Psoas muscle (tissue), 8 donors: ENCODE data around the gene CDK5RAP1. TPM values are rescaled to one million over a fixed set of nuclear protein-coding genes. Genes with fewer than 3 reads are reported as not detected.
"Not testable (repeated sequence)": the region's sequence is repeated elsewhere in the genome, so short reads cannot be mapped to it uniquely, and the experiment has no call there.

ENCODE experiments used
- ATAC-seq, 4 donors: fragments of 200-7000 bp; cut with Tn5 transposase; one replicate each; pipeline ENCODE4 v1.9.1; 2020; ENCODE audit warnings: moderate library complexity in 3 of 4, mild to moderate bottlenecking in 2 of 4
- DNase-seq, 2 donors: peaks; one replicate each; pipeline ENCODE4 v3.0.0-alpha.2; 2020
- H3K27ac ChIP-seq: fragments of 200-600 bp; one replicate; pipeline ENCODE4 v1.8.0; 2022
- H3K27me3 ChIP-seq, 3 donors: fragments of 200-600 bp in 1 of 3; one replicate each; pipeline versions ENCODE4 v1.6.1 to v1.8.0; 2013 to 2022; ENCODE audit warnings: low read length in 2 of 3, mild to moderate bottlenecking in 2 of 3, moderate library complexity in 1 of 3; ENCODE audit not compliant: insufficient read depth in 3 of 3
- H3K36me3 ChIP-seq, 2 donors: fragments of 200-600 bp in 1 of 2; one replicate each; pipeline versions ENCODE4 v1.6.1 to v1.8.0; 2013 to 2022; ENCODE audit warnings: low read depth in 1 of 2, mild to moderate bottlenecking in 1 of 2, moderate library complexity in 1 of 2; ENCODE audit not compliant: insufficient read depth in 1 of 2
- H3K4me1 ChIP-seq: fragments of 200-600 bp; one replicate; pipeline ENCODE4 v1.8.0; 2022
- H3K4me3 ChIP-seq: fragments of 200-600 bp; one replicate; pipeline ENCODE4 v1.8.0; 2022; ENCODE audit warnings: mild to moderate bottlenecking
- H3K9me3 ChIP-seq: fragments of 200-600 bp; one replicate; pipeline ENCODE4 v1.8.0; 2022
- WGBS, 3 donors: extraction: QIAGEN DNeasy Blood & Tissue Kit; methylation state at CpG; one replicate each; pipeline versions ENCODE4 v1.1.6 to v1.1.7; 2013; 5-methylcytosine and 5-hydroxymethylcytosine counted together
- intact Hi-C, 2 donors: fragments of 100-400 bp; cut with DNase I; formaldehyde crosslinking; loops; one replicate each; pipeline versions ENCODE4 v1.11.0 to v1.14.2; 2022
- polyA plus RNA-seq, 3 donors: library from polyadenylated mRNA; stranded (reverse); fragments of 200-250 nt; gene quantifications; one replicate each; pipeline ENCODE4 v1.2.3, GENCODE V29; 2013
- total RNA-seq, 4 donors: library from RNA; stranded (reverse); fragmentation: NEBNext Ultra II Directional in 2 of 4; extraction: Animal tissue kit (Norgen Biotek cat#: 25700) in 2 of 4; gene quantifications; one replicate each; pipeline versions ENCODE4 v1.2.1 to v1.2.4, GENCODE V29; 2021 to 2023
- TF ChIP-seq, protein P1 (sequence below): fragments of 200-600 bp; IDR thresholded peaks from one replicate; pipeline ENCODE4 v1.8.0; 2022; ENCODE audit warnings: antibody characterized with exemption
- donor health status: healthy with polysubstance abuse.
- donor health status: DM: no; HTN: no; CAD: no; lungs with moderate emphysema.
- donor health status: Bipolar disorder and iron deficiency.
- donor health status: healthy.
- donor health status: DM: yes; HTN: yes; CAD: no.
- donor health status: DM: no; HTN: no; CAD: no.
- donor health status: DM: no; HTN: no; CAD: no.
- donor health status: DM: yes; HTN: yes; CAD: no.

The CDK5RAP1 gene
- total and polyA plus RNA-seq, 7 donors, result 14.7 to 43.3 (median 25.8) TPM

DNA sequence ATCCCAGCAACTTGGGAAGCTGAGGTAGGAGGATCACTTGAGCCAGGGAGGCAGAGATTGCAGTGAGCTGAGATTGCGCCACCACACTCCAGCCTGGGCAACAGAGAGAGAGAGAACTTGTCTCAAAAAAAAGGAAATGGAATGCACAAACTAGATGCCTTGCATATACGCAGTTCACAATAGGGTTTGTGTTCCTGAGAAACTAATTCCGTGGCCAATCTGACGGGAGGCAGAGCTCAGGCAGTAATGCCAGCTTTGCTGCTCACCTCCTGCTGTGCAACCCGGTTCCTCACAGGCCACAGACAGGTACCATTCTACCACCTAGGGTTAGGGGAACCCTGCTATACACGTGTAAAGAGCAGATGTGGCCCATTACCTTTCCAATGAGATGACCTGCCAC lies 1.4 kb downstream of the CDK5RAP1 start:
- H3K27ac ChIP-seq, result no peak overlapping the region
- no peaks in the 10 kb centered on the region for H3K27me3 ChIP-seq
- H3K9me3 ChIP-seq, result no peaks in the 10 kb centered on the region
- intact Hi-C loops, result loop anchor here (5.0 kb wide), 2 partner anchors 42 to 267 kb away; partner anchors contain the start of genes SNTA1 (in 2 of the 2) and ACTL10 (in 1 of the 2)
- H3K4me1 ChIP-seq, result peaks cover 12% of the 10 kb centered on the region
- no peak for DNase-seq
- peaks cover 0 to 33% of the 10 kb centered on the region in 2 donors for H3K36me3 ChIP-seq
- no peak for ATAC-seq
- 42 to 46% (median 43%) methylated on average over 6 of the region's 6 CpGs for WGBS, 3 donors
- peak overlapping the region; percentile 96 for H3K4me3 ChIP-seq
- TF ChIP-seq, protein P1, sequence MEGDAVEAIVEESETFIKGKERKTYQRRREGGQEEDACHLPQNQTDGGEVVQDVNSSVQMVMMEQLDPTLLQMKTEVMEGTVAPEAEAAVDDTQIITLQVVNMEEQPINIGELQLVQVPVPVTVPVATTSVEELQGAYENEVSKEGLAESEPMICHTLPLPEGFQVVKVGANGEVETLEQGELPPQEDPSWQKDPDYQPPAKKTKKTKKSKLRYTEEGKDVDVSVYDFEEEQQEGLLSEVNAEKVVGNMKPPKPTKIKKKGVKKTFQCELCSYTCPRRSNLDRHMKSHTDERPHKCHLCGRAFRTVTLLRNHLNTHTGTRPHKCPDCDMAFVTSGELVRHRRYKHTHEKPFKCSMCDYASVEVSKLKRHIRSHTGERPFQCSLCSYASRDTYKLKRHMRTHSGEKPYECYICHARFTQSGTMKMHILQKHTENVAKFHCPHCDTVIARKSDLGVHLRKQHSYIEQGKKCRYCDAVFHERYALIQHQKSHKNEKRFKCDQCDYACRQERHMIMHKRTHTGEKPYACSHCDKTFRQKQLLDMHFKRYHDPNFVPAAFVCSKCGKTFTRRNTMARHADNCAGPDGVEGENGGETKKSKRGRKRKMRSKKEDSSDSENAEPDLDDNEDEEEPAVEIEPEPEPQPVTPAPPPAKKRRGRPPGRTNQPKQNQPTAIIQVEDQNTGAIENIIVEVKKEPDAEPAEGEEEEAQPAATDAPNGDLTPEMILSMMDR, result no peak

DNA sequence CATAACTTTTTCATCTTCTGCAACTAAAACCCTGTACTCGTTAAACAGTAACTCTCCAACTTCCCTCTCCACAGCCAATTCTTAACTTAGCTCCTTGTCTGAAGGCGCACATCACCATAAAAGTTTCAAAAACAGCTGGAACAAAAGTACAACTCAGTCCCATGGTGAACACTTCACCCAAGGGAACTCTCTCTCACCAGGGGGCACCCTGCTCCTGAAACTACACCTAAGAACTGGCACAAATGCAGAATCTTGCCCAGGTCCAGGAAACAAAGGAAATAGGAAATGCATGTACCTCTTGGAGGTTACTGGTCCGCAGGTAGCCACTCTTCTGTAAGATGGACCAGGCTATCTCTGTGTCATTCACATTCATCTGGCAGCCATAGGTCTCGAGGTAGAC lies 6.6 kb downstream of the CDK5RAP1 start:
- H3K4me3 ChIP-seq, result no peak overlapping the region
- TF ChIP-seq, protein P1, result no peak
- DNase-seq (no peak), ATAC-seq (no peak)
- H3K27me3 ChIP-seq, result no peaks in the 10 kb centered on the region
- H3K9me3 ChIP-seq, result no peaks in the 10 kb centered on the region
- H3K36me3 ChIP-seq, result peaks cover 7 to 83% of the 10 kb centered on the region in 2 donors
- H3K27ac ChIP-seq, result no peak overlapping the region
- intact Hi-C loops, result no loop called here
- WGBS, 3 donors, result 89 to 94% (median 92%) methylated on average over 4 of the region's 4 CpGs
- H3K4me1 ChIP-seq, result peaks cover 4% of the 10 kb centered on the region

DNA sequence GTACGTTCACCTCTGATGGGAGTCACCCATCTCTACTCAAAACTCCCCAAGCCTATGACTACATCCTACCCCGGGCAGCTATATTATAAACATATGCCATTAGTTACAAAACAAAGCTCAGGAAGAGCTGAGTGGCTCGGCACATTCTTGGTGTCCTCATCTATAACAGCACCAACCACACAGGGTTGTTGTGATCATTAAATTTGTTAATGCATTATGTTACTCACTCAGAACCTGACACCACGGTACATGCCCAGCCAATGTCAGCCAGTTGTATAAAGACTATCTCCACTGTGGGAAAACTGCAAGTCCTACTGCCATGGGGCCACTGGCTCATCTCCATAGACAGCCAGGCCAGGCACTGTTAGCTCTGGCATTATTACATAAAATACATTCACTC lies 7.7 kb downstream of the CDK5RAP1 start:
- no peaks in the 10 kb centered on the region for H3K27me3 ChIP-seq
- intact Hi-C loops, result no loop called here
- H3K4me3 ChIP-seq, result no peak overlapping the region
- no peaks in the 10 kb centered on the region for H3K4me1 ChIP-seq
- peaks cover 7 to 82% of the 10 kb centered on the region in 2 donors for H3K36me3 ChIP-seq
- 67 to 95% (median 89%) methylated on average over 4 of the region's 4 CpGs for WGBS, 3 donors
- DNase-seq, result no peak
- H3K27ac ChIP-seq, result no peak overlapping the region
- no peaks in the 10 kb centered on the region for H3K9me3 ChIP-seq
- TF ChIP-seq, protein P1, result no peak
- peak in 2 of 4 donors; percentile 43 to 59 for ATAC-seq

DNA sequence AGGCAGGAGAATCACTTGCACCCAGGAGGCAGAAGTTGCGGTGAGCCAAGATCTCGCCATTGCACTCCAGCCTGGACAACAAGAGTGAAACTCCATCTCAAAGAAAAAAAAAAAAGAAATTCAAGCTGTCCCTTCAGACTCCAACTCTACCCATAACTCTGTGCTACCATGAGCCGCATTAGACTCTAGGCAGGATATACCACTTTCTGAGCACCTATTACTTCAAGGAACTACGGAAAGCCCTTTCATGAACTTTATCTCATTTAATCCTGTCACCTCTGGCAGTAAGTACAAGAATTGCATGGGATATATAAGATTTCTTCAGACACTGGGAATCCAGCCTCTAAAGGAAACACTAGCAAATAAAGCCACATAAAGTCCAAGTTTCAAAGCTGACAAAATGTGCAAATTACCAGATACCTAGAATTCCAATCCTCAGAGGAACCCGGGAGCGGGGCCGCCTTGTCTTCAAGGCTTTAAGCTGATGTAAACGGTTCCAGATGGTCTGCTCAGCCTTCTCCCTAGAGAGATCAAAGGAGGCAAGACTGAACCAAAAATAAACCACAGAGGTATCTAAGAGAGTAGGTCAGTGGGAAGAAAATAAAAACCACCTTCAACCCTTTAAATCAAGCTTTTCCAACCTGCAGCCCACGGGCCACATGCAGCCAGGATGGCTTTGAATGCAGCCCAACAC lies 9.4 kb downstream of the CDK5RAP1 start:
- Histone ChIP-seq H3K27me3 (no peaks in the 10 kb centered on the region), H3K9me3 (no peaks in the 10 kb centered on the region), H3K4me1 (no peaks in the 10 kb centered on the region), H3K4me3 (no peak overlapping the region), H3K36me3 (peaks cover 7 to 84% of the 10 kb centered on the region in 2 donors), H3K27ac (peak overlapping the region; percentile 50)
- ATAC-seq (peak in 1 of 4 donors; percentile 40), DNase-seq (no peak)
- TF ChIP-seq, protein P1, result no peak
- 46 to 75% (median 61%) methylated on average over 9 of the region's 9 CpGs for WGBS, 3 donors
- intact Hi-C loops, result no loop called here

DNA sequence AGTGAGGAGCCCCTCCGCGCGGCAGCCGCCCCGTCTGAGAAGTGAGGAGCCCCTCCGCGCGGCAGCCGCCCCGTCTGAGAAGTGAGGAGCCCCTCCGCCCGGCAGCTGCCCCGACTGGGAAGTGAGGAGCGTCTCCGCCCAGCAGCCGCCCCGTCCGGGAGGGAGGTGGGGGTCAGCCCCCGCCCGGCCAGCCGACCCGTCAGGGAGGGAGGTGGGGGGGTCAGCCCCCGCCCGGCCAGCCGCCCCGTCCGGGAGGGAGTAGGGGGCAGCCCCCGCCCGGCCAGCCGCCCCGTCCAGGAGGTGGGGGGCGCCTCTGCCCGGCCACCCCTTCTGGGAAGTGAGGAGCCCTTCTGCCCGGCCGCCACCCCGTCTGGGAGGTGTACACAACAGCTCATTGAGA lies 12.0 kb downstream of the CDK5RAP1 start:
- H3K36me3 ChIP-seq, result peaks cover 8 to 85% of the 10 kb centered on the region in 2 donors
- H3K27ac ChIP-seq, H3K9me3 ChIP-seq, DNase-seq, H3K4me1 ChIP-seq, ATAC-seq, intact Hi-C loops, H3K4me3 ChIP-seq, H3K27me3 ChIP-seq: not testable (repeated sequence)
- 96 to 99% (median 98%) methylated on average over 31 to 36 of the region's 36 CpGs for WGBS, 3 donors
